Breast epithelium (tissue), 4 donors: ENCODE measurements around the gene RUNDC1. TPM values are rescaled to one million over a fixed set of nuclear protein-coding genes. Genes with fewer than 3 reads are reported as not detected.

ENCODE experiments used
- DNase-seq, 2 donors: peaks; one replicate each; pipeline ENCODE4 v3.0.0-alpha.2; 2019; ENCODE audit warnings: low spot score in 2 of 2
- H3K27ac ChIP-seq, 2 donors: fragments of 200-600 bp; sonication (generic) in 1 of 2; one replicate each; pipeline ENCODE4 v1.5.1; 2016 to 2019; ENCODE audit warnings: mild to moderate bottlenecking in 1 of 2
- H3K27me3 ChIP-seq, 2 donors: fragments of 200-600 bp; sonication (generic) in 1 of 2; one replicate each; pipeline versions ENCODE4 v1.5.1 to v1.6.0; 2017 to 2019; ENCODE audit warnings: control low read depth in 1 of 2, mild to moderate bottlenecking in 1 of 2
- H3K36me3 ChIP-seq: fragments of 200-600 bp; one replicate; pipeline ENCODE4 v1.5.1; 2019
- H3K4me1 ChIP-seq, 2 donors: fragments of 200-600 bp; sonication (generic); one replicate each; pipeline ENCODE4 v1.5.1; 2016 to 2019; ENCODE audit warnings: control low read depth in 1 of 2
- H3K4me3 ChIP-seq, 3 donors: fragments of 200-600 bp; sonication (generic); 1 replicate in 2 of 3; 2 replicates in 1 of 3; pipeline ENCODE4 v1.5.1; 2016 to 2019; ENCODE audit warnings: mild to moderate bottlenecking in 3 of 3, moderate library complexity in 2 of 3
- H3K9me3 ChIP-seq, 2 donors: fragments of 200-600 bp; sonication (generic) in 1 of 2; one replicate each; pipeline ENCODE4 v1.5.1; 2016 to 2019; ENCODE audit warnings: control low read depth in 1 of 2
- POLR2A ChIP-seq: fragments of 450-650 bp; IDR thresholded peaks from one replicate; pipeline ENCODE4 v1.6.1; 2016; ENCODE audit warnings: antibody characterized with exemption, mild to moderate bottlenecking, moderate library complexity
- POLR2AphosphoS5 ChIP-seq, 3 donors: sonication (generic); formaldehyde crosslinking; IDR thresholded peaks; one replicate each; pipeline ENCODE4 v1.6.1; 2017; ENCODE audit warnings: antibody characterized with exemption in 3 of 3
- intact Hi-C: fragments of 100-400 bp; cut with DNase I; formaldehyde crosslinking; loops from one replicate; pipeline ENCODE4 v1.15.1; 2023; ENCODE audit warnings: low total_unique reads
- total RNA-seq, 3 donors: library from RNA; depleted of rRNA; stranded (reverse); fragments of >200 nt; gene quantifications; one replicate each; pipeline ENCODE4 v1.1.0, GENCODE V29; 2016
- TF ChIP-seq, protein P1 (sequence below), 3 donors: fragments of 450-650 bp; IDR thresholded peaks; one replicate each; pipeline ENCODE4 v1.5.1; 2016 to 2017; ENCODE audit warnings: antibody characterized with exemption in 3 of 3, mild to moderate bottlenecking in 3 of 3, moderate library complexity in 3 of 3

Gene RUNDC1
- total RNA-seq, 3 donors from 2014 or later = 8.6 to 25.8 (median 22.3) TPM

DNA sequence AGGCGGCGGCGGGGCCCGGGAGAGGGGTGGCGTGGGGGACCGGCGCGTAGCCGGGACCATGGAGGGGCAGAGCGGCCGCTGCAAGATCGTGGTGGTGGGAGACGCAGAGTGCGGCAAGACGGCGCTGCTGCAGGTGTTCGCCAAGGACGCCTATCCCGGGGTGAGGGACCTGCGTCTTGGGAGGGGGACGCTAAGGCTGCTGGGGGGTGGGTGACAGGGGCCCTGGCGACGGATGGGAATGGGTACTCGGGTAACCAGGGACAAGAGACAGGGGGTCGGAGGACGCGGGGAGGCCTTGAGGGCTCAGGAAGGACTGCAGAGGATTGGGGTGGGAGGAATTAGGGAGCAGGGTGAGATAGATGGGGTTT, 44.9 kb downstream of the RUNDC1 start:
- TF ChIP-seq POLR2AphosphoS5 (IDR thresholded peaks at IDR 0.05) (no peak), POLR2A (no peak)
- TF ChIP-seq, protein P1, sequence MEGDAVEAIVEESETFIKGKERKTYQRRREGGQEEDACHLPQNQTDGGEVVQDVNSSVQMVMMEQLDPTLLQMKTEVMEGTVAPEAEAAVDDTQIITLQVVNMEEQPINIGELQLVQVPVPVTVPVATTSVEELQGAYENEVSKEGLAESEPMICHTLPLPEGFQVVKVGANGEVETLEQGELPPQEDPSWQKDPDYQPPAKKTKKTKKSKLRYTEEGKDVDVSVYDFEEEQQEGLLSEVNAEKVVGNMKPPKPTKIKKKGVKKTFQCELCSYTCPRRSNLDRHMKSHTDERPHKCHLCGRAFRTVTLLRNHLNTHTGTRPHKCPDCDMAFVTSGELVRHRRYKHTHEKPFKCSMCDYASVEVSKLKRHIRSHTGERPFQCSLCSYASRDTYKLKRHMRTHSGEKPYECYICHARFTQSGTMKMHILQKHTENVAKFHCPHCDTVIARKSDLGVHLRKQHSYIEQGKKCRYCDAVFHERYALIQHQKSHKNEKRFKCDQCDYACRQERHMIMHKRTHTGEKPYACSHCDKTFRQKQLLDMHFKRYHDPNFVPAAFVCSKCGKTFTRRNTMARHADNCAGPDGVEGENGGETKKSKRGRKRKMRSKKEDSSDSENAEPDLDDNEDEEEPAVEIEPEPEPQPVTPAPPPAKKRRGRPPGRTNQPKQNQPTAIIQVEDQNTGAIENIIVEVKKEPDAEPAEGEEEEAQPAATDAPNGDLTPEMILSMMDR (IDR thresholded peaks at IDR 0.05) = no peak
- no peaks in the 10 kb centered on the region for H3K4me1 ChIP-seq
- H3K9me3 ChIP-seq = no peaks in the 10 kb centered on the region
- no peaks in the 10 kb centered on the region for H3K27me3 ChIP-seq
- H3K36me3 ChIP-seq = no peaks in the 10 kb centered on the region
- H3K4me3 ChIP-seq = peak overlapping the region; percentile 43 to 70 (median 64)
- intact Hi-C loops = no loop called here
- no peak for DNase-seq
- H3K27ac ChIP-seq = peak overlapping the region; percentile 88

DNA sequence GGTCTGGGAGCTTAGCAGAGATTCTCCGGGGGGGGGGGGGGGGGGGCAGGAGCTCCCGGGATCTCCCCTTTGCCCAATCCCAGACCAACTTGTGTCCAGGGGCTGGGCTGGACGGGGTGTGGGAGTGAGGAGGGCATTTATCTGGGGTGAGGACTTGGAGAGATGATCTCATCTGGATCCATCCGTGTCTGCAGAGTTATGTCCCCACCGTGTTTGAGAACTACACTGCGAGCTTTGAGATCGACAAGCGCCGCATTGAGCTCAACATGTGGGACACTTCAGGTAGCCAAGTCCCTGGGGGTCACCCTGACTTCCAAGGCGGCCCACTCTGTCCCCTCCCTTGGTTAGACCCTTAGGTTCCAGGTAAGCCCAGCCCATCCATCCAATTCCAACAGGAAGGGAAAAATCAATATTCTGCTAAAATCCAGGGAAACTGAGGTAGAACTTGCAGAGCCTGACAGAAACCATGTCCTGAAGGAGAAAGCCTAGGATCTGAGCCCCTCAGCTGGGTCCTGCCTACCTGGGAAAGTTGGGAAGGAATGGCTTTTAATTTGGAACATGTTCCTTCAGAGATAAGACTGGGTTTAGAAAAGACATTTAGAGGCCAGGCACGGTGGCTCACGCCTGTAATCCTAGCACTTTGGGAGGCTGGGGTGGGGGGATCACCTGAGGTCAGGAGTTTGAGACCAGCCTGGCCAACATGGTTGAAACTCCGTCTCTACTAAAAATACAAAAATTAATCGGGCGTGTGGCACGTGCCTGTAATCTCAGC, 45.6 kb downstream of the RUNDC1 start:
- no peaks in the 10 kb centered on the region for H3K36me3 ChIP-seq
- H3K27ac ChIP-seq = peak overlapping the region; percentile 88
- H3K4me3 ChIP-seq = peak overlapping the region in 2 of 3 donors; percentile 64 to 70
- intact Hi-C loops = no loop called here
- H3K27me3 ChIP-seq = no peaks in the 10 kb centered on the region
- no peaks in the 10 kb centered on the region for H3K9me3 ChIP-seq
- no peak for DNase-seq
- TF ChIP-seq, protein P1 (IDR thresholded peaks at IDR 0.05) = no peak
- no peak for TF ChIP-seq POLR2AphosphoS5 (IDR thresholded peaks at IDR 0.05)
- no peak for TF ChIP-seq POLR2A
- no peaks in the 10 kb centered on the region for H3K4me1 ChIP-seq

DNA sequence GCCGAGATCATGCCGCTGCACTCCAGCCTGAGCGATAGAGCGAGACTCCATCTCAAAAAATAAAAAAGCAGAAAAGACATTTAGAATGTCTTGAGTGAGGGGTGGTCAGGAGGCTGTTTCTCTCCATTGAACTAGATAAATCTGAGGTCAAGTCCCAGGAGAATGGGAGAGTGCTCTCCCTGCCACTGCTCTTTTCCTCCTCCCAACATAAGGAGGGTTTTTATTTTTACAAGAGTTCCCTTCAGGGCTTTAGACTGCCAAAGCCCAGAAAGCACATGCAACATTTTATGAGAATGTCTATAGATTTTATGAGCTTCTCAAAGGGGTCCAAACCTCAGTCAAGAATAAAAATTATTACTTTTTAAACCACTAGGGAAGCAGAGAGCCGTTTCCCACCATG, 46.2 kb downstream of the RUNDC1 start:
- Histone ChIP-seq H3K4me3 (no peak overlapping the region), H3K36me3 (no peaks in the 10 kb centered on the region), H3K27ac (no peak overlapping the region), H3K27me3 (no peaks in the 10 kb centered on the region), H3K9me3 (no peaks in the 10 kb centered on the region), H3K4me1 (no peaks in the 10 kb centered on the region)
- intact Hi-C loops = no loop called here
- no peak for TF ChIP-seq POLR2AphosphoS5 (IDR thresholded peaks at IDR 0.05)
- TF ChIP-seq, protein P1 (IDR thresholded peaks at IDR 0.05) = no peak
- TF ChIP-seq POLR2A = no peak
- no peak for DNase-seq

DNA sequence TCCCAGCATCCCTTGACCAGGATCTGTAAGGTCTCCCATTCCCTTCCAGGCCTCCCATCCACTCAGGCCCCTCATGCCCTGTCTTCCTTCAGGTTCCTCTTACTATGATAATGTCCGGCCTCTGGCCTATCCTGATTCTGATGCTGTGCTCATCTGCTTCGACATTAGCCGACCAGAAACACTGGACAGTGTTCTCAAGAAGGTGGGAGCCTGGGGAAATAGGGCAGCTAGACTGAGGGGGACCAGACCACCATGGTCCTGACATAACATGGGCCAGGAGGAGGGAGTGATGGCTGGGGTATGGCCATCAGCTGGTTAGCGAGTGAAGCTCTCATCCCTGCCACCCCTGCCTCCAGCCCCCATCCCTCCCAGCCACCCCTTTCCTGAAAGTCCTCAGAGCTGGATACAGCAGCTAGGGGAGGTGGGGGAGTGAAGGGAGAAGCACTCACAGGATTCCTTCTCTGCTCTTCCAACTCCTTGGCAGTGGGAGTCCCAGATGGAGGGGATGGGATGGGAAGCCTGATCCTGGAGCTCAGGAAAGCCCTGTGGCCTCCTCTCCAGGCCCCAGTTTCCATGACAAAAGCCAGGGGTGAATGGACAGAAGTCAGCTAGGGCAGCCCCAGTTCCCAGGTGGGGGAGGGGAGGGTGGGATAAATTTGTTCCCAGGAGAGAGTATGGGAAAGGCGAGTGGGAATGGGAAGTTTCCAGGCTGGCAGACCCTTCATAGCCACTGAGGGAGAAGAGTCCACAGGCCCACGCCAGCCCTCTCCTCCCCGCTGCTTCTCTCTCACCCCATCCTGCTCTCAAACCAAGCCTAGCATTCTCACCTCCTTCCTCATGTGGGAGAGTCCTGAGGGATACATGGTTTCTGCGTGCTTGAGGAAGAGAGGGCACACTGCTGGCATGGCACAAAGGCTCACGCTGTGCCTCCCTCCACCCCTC, 47.0 kb downstream of the RUNDC1 start:
- no peaks in the 10 kb centered on the region for H3K9me3 ChIP-seq
- H3K27me3 ChIP-seq = no peaks in the 10 kb centered on the region
- intact Hi-C loops = no loop called here
- TF ChIP-seq POLR2A (no peak), POLR2AphosphoS5 (IDR thresholded peaks at IDR 0.05) (no peak)
- TF ChIP-seq, protein P1 (IDR thresholded peaks at IDR 0.05) = no peak
- H3K4me1 ChIP-seq = no peaks in the 10 kb centered on the region
- no peak overlapping the region for H3K27ac ChIP-seq
- H3K36me3 ChIP-seq = no peaks in the 10 kb centered on the region
- no peak for DNase-seq
- no peak overlapping the region for H3K4me3 ChIP-seq
